ENCODE data around the gene PIP4K2C.
"Not testable (repeated sequence)": the region's sequence is repeated elsewhere in the genome, so short reads cannot be mapped to it uniquely, and the experiment has no call there.

PIP4K2C gene

GRCh38 chr12:57641699-57642442, 50.9 kb downstream of the PIP4K2C start:
- DNase-seq = no peak

GRCh38 chr12:57645990-57646658, 55.1 kb downstream of the PIP4K2C start:
- DNase-seq = not testable (repeated sequence)

- DNase-seq = not testable (repeated sequence)
These were observed 55.7 kb downstream of the PIP4K2C start for GRCh38 chr12:57646659-57647049.

Measured in stimulated activated CD4-positive, alpha-beta T cell treated with anti-CD3 and anti-CD28 coated beads, Interleukin-4, amount 100 ng/mL, for 1 hour (primary cell).